HuH-7 (cell line): ENCODE data around the gene FAM98C.
"Not testable (repeated sequence)": the region's sequence is repeated elsewhere in the genome, so short reads cannot be mapped to it uniquely, and the experiment has no call there.

Source experiments
- DNase-seq: peaks from one replicate; pipeline ENCODE4 v3.0.0; 2011; ENCODE audit warnings: low spot score

FAM98C gene

DNA sequence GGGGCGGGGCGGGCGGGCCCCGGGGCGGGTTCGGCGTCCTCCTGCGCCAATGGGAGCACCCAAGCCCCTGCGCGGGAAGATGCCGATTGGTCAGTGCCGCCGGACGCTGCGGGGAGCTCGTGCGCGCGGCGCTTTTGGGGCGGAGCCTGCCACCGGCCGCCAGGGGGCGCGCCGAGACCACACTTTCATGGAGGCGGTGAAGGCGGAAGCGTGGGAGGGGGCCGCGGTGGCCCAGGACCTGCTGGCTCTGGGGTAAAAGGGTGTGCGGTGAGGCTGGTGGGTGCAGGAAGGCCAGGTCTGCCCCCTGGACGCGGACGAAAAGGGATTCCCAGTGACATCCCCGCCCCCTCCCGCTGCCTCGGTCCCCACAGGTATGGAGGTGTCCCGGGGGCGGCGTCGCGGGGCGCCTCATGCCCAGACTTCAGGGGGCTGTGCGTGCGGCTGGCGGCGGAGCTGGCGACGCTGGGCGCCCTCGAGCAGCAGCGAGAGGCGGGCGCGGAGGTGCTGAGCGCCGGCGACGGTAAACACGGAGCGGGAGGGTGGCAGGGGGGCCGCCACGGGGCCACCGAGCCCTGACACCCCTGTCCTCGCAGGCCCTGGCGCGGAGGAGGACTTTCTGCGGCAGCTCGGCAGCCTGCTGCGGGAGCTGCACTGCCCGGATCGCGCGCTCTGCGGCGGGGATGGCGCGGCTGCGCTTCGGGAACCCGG lies at the start of gene FAM98C:
Gene FAM98C (plus strand): TSS at position 127 of the 708 bp plus-strand sequence. CDS start 61 bp downstream, at position 188.
- peak; percentile 100 for DNase-seq

DNA sequence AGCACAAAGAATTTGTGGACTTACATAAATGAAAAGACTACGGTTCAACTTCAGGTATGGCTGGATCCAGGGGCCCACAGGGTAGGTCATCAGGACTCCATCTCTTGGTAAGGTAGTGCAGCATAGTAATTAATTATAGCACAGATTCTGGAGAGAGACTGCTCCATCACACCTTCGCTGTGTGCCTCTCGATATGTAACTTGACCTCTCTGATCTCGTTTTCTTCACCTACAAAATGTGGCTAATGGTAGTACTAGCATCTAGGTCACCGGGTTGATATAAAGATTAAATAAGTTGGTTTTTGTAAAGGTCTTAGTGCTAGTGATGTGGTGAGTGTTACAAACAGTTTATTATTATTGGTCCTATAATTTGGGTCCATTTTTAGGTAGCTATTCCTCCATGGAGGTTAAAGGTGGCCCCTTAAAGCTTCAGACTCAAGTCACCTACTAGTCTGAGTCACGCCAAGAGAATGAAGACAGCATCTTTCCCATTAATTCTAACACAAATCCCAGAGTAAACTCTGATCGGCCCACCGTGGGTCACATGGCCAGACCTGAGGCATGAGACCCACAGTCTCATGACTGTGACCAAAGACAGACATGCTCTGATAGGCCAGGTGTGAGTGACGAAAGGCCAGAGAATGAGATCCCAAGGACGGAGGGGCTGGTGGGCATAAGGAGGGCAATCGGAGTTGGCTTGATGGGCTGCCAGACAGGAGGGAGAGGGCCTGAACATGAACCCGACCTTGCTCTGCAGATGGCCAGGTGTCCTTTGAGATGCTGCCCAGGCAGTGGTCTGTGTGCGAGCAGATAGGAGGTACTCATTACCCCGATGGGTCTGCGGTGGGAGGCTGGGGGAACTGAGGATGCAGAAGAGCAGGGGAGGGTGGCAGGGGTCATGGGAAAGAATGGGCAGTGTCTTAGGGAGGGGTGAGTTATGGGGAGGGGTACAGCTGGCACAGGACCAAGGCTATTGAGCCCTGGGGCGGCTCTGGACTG lies 46.9 kb upstream of the FAM98C start:
- DNase-seq: no peak

GRCh38 chr19:38358071-38358470 lies 44.8 kb upstream of the FAM98C start:
- DNase-seq: no peak

- DNase-seq: no peak
Measured at GRCh38 chr19:38359242-38360021, 43.5 kb upstream of the FAM98C start.

GRCh38 chr19:38360351-38360750 lies 42.5 kb upstream of the FAM98C start:
- no peak for DNase-seq

GRCh38 chr19:38360839-38361631 lies 41.9 kb upstream of the FAM98C start:
- DNase-seq: no peak

DNA sequence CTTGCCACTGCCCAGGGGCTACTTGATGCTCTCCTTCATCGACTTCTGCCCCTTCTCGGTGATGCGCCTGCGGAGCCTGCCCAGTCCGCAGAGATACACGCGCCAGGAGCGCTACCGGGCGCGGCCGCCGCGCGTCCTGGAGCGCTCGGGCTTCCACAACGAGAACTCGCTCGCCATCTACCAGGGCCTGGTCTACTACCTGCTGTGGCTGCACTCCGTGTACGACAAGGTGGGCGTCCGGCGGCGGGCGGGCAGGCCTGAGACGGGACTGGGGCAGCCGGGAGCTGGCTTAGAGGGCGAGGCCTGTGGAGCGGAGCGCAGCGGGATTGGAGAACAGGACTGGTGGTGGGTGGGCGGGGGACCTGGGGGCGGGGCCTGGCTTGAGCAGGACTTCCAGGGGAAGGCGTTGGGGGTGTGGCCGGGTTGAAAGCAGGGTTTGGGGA lies 41.2 kb upstream of the FAM98C start:
- DNase-seq: peak; percentile 71

- no peak for DNase-seq
Measured at GRCh38 chr19:38362076-38362945, 40.6 kb upstream of the FAM98C start.

DNA sequence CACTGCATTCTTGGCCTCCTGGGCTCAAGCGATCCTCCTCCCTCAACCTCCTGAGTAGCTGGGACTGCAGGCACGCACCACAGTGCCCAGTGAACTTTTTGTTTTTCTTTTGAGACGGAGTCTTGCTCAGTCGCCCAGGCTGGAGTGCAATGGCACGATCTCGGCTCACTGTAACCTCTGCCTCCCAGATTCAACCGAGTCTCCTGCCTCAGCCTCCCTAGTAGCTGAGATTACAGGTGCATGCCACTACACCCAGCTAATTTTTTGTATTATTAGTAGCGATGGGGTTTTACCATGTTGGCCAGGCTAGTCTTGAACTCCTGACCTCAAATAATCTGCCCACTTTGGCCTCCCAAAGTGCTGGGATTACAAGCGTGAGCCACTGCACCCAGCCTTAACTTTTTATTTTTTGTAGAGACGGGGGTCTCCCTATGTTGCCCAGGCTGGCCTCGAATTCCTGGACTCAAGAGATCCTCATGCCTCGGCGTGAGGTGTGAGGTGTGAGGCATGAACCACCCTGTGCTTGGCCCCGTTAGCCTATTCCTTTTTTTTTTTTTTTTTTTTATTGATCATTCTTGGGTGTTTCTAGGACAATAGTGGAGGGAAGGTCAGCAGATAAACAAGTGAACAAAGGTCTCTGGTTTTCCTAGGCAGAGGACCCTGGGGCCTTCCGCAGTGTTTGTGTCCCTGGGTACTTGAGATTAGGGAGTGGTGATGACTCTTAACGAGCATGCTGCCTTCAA lies 39.8 kb upstream of the FAM98C start:
- DNase-seq: not testable (repeated sequence)

- no peak for DNase-seq
Measured at GRCh38 chr19:38367041-38367440, 35.9 kb upstream of the FAM98C start.

DNA sequence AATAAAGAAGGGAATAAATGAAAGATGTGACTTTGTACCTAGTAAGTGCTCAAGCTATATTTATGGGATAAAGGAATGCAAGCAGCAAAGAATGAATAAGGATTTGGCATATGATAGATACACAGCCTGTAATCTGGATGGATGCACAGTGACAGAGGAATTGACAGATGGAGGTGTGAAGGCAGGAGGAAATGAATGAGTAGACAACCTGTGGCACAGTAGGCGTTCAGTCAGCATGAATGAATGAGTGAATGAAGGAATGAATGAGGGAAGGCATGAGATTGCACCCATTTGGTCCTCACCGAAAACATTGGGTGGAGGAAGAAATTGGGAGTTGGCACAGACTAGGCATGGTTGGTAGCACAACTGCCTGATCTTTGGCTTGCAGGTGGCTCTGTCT lies 33.3 kb upstream of the FAM98C start:
- no peak for DNase-seq

DNA sequence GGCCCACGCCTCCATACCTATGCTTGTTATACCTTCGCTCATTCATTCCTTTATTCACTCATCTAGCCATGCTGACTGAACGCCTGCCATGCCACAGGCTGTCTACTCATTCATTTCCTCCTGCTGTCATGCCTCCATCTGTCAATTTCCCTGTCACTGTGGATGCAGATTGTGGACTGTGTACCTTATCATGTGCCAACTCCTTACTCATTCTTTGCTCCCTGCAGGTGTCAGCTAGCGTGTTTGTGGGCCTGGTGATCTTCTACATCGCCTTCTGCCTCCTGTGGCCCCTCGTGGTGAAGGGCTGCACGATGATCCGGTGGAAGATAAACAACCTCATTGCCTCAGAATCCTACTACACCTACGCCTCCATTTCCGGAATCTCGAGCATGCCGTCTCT lies 32.6 kb upstream of the FAM98C start:
- no peak for DNase-seq

DNA sequence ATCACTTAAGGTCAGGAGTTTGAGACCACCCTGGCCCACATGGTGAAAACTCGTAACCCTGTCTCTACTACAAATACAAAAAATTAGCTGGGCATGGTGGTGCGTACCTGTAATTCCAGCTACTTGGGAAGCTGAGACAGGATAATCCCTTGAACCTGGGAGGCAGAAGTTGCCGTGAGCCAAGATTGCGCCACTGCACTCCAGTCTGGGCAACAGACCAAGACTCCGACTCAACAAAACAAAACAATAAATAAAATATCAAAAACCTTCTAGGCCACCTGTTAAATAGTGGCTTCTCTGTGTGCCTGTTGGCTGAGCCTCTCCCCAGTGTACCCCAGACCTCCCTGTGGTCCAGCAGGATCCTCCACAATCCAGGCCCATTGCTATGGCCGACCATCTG lies 31.8 kb upstream of the FAM98C start:
- no peak for DNase-seq

DNA sequence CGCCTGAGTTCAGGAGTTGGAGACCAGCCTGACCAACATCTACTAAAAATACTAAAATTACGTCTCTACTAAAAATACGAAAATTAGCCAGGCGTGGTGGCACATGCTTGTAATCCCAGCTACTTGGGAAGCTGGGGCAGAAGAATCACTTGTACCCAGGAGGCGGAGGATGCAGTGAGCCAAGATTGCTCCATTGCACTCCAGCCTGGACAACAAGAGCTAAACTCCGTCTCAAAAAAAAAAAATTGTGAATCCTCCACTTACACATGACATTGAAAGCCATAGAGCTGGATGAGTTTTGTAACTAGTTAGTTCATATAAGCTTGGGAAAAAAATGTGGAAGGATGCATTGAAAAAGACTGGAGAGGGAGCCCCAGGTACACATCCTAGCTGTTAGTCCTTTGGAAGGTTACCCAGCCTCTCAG lies 29.0 kb upstream of the FAM98C start:
- no peak for DNase-seq

DNA sequence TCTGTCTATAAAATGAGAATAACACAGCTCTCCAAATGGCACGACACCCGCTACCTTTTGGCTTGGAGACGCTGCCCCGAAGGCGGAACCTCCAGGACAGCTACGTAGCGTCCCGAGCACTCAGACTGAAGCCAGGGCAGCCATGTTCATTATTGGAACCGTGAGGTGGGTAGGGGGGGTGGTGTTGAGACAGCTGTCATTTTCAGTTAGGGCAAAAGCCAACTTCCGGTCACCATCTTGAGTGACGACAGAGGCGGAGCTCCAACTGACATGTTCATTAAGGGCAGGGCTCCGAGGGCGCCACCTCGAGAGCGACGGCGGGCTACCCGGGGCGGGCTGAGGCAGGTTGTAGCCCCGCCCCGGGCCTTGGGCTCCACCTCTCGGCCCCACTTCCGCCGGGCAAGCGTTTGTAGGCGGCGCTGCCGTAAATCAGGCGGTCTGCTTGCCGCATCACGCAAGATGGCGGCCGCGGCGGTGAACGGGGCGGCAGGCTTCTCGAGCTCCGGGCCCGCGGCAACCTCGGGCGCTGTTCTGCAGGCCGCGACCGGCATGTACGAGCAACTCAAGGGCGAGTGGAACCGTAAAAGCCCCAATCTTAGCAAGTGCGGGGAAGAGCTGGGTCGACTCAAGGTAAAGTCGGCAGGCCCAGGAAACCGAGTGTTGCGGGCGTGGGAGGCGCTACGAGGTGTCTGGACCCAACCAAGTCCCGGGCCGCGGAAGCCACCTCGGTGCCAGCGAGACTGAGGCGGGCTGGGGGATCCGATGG lies 28.4 kb upstream of the FAM98C start, which contains the start of gene PSMD8:
Gene PSMD8 (plus strand): TSS at position 240 of the 766 bp plus-strand sequence. CDS start 31 bp downstream, at position 271.
- DNase-seq: peak; percentile 100

- DNase-seq: no peak
Measured at GRCh38 chr19:38375098-38375493, 27.8 kb upstream of the FAM98C start.

- no peak for DNase-seq
Measured at GRCh38 chr19:38375748-38376147, 27.1 kb upstream of the FAM98C start.

GRCh38 chr19:38376576-38376975 lies 26.3 kb upstream of the FAM98C start:
- no peak for DNase-seq

DNA sequence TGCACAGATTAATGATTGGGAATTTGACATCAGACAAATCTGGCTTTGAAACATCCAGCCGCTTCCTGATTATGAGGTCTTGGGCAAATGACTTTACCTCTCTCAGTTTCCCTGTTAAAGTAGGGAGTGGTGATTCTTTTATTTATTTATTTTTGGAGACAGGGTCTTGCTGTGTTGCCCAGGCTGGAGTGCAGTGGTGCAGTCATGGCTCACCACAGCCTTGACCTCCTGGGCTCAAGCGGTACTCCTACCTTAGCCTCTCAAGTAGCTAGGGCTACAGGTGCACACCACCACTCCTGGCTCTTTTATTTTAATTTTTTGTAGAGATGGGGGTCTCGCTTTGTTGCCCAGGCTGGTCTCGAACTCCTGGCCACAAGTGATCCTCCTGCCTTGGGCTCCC lies 25.8 kb upstream of the FAM98C start:
- DNase-seq: no peak
